Skeletal muscle cell (primary cell): ENCODE measurements around the gene SETBP1.

Experiments used
- DNase-seq: peaks from one replicate; pipeline ENCODE4 v3.0.0-alpha.2; 2010; ENCODE audit warnings: low read depth
- H3K4me3 ChIP-seq: 2 replicates; pipeline ENCODE4 v1.5.1; 2011; ENCODE audit warnings: low read depth, mild to moderate bottlenecking, control low read depth, low read length, moderate library complexity

Gene SETBP1

DNA sequence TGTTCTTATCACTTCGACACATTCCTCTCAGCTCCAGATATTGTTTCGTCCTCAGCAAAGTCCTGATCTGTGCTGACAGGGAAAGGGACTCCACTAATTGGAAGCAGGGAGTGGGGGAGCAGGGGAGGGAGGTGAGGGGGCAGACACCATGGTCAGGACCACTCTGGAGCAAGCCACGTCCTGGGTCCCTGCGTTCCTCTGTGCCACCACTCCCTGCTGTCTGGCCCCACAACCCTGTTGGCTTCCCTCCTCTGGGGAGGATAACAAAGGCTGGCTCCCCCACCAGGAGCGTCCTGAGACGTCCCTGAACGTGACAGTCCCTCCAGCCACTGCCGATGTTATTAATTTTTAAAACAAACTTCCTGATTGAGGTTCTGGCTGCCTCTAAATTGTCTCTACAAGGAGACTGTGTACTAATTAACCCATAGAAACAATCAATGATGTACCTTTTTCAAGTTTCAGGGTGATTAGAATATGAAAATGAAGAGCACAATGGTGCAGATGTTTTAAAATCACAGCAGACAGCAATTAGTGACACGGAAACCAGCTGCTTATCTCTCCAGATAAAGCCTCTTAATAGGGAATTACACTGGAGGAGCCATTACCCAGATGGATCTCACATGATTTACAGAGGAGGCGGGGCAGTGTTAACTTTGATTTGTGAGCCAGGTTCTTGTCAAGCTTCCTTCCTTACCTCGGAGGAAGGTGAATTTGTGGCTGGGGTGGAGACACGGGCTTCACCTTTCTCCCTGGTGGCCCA, 257.5 kb downstream of the SETBP1 start:
- DNase-seq: no peak

DNA sequence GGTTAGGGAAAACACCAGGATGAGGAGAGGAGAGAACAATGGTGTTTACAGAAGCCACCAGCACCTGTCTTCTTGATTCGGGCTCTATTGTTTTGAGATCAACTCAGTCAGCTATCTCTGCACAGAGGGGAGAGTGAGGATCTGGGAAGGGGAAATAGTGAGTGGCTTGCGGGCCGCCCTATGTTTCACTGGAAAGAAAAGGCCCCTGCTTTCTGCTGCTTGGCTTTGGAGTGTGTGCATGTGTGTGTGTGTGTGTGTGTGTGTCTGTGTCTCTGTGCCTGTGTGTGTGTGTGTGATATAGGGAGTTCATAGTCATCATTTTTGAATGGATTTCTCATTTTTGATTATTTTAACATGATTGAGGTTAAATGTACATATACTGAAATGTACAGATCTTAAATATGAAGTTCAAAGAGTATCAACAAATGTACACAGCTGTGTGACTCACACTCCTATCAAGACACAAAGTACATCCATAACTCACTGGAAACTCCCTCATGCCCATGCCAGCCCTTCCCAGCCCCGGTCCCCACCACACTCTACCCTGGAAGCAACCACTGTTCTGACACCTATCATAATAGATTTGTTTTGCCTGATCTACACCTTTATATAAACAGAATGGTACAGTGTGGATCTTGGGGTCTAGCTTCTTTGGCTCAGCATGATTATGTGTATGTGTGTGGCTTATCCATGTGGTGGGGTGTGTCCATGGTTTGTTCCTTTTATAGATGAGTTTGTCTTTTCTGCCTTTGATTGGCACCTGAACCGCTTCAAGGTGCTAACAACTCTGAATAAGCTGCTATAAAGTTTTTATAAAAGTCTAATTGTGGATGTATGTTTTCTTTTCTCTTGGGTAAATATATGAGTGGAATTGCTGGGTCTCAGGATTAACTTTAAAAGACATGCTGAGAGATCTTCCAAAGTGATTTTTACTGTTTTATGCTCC, 258.3 kb downstream of the SETBP1 start:
- H3K4me3 ChIP-seq: no peak overlapping the region
- DNase-seq: no peak

More for the DNA sequence above, 257.5 kb downstream of the SETBP1 start:
- no peak overlapping the region for H3K4me3 ChIP-seq

GRCh38 chr18:44941516-44941915, 260.8 kb downstream of the SETBP1 start:
- DNase-seq: no peak

DNA sequence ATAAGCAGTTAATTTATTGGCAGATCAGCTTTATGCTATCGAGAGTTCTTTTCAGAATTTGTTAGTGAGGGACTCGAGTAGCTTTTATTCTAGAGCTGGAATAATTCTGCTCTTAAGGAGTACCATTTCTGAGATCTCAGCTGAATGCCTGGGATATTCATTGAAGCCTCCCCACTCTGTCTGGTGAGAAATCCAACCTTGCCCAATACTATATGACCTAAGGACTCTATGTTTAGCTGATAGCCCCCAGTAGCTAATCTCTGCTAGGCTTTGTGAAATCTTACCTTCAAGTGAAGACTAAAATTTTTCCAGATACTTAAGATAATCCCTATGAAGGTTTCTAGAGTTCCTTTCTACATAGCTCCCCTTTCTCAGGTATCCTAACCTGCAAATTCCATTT, 261.4 kb downstream of the SETBP1 start:
- no peak for DNase-seq
- no peak overlapping the region for H3K4me3 ChIP-seq

More at GRCh38 chr18:44941516-44941915, 260.8 kb downstream of the SETBP1 start:
- no peak overlapping the region for H3K4me3 ChIP-seq

- no peak overlapping the region for H3K4me3 ChIP-seq
- DNase-seq: no peak
Observed at GRCh38 chr18:44943311-44943881, 262.7 kb downstream of the SETBP1 start.

GRCh38 chr18:44944461-44944860, 263.8 kb downstream of the SETBP1 start:
- no peak overlapping the region for H3K4me3 ChIP-seq
- DNase-seq: no peak

DNA sequence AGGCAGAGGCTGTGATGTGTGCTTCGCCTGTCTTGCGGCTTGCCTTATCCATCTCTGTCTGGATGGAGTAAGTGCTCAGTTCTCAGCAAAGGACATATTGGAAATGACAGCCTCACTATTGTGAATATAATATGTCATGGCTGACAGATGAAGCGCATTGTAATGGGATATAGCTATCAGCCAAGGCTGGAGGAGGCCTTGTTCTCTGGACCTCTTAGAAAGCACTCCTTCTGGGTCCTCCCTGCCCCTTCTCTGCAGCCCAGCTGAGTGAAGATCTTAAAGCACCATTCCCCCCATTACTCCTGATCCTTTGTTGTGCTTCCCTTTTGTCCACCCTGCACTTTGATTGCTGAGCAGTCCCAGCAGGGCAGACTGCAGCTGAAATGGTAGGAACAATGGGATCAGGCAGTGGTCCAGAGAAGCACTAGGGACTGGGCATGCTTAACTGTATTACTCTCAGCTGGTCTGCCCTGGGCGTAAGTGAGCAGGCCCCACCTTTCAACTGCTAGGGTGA, 265.3 kb downstream of the SETBP1 start:
- DNase-seq: no peak
- no peak overlapping the region for H3K4me3 ChIP-seq

GRCh38 chr18:44946529-44947113, 265.9 kb downstream of the SETBP1 start:
- no peak overlapping the region for H3K4me3 ChIP-seq
- no peak for DNase-seq

GRCh38 chr18:44949967-44950366, 269.3 kb downstream of the SETBP1 start:
- H3K4me3 ChIP-seq: no peak overlapping the region

GRCh38 chr18:44950685-44951195, 270.1 kb downstream of the SETBP1 start:
- no peak overlapping the region for H3K4me3 ChIP-seq
- no peak for DNase-seq

More at GRCh38 chr18:44949967-44950366, 269.3 kb downstream of the SETBP1 start:
- DNase-seq: no peak

GRCh38 chr18:44951748-44952147, 271.1 kb downstream of the SETBP1 start:
- no peak overlapping the region for H3K4me3 ChIP-seq

GRCh38 chr18:44954257-44954656, 273.6 kb downstream of the SETBP1 start:
- no peak for DNase-seq
- no peak overlapping the region for H3K4me3 ChIP-seq

More at GRCh38 chr18:44951748-44952147, 271.1 kb downstream of the SETBP1 start:
- DNase-seq: no peak

GRCh38 chr18:44955825-44956224, 275.1 kb downstream of the SETBP1 start:
- no peak for DNase-seq
- no peak overlapping the region for H3K4me3 ChIP-seq

DNA sequence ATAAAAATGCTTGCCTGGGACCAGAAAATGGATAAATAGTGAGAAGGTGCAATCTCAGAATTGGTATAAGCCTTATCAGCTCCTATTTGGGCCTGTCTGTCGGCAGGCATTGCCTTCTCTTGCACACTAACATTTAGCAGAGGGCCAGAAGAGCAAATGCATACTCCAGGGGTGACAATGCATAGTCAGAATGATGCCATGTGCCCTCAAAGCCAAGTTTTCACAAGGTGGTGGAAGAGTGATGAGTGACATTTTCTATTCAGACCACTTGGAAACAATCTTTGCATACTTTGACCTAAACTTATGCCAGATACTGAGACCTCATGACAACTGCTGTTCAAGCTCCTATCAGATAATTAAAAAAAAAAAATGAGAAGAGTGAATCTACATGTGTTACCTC, 276.3 kb downstream of the SETBP1 start:
- no peak for DNase-seq
- no peak overlapping the region for H3K4me3 ChIP-seq

DNA sequence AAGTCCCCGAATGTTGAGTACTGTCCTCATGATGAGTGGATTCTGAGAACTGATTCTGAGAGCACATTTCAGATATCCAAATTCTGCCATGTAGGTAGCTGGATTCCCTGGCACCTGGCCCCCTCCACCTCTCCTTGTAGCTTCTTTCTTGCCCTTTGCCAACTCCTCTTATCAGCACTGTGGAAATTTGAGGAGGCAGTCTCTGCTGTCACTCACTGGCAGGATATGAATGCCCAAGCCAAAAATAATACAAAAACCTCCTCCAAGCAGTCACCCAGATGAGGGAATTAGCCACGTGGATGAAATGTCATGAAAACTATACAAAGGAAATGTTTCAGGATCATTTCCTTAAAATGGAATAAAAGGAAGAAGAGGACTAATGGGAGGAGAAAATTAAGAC, 276.8 kb downstream of the SETBP1 start:
- no peak overlapping the region for H3K4me3 ChIP-seq

DNA sequence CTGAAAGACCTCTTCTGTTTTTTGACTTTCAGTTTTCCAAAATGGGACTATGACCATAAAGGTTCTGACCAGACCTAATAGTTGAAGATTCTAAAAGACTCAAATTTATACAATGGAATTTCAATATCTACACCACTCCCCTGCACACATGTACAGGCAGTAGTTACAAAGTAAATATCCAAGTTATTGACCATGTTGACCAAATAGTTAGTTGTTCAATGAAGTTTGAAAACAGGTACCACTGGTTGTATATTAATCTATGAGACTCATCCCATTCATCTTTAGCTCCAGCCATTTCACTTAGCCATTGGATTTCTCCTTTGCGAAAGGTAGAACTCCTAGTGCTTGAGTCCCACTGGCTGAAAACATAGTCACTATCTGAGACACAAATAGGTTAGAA, 277.4 kb downstream of the SETBP1 start:
- no peak for DNase-seq
- H3K4me3 ChIP-seq: no peak overlapping the region

More for the DNA sequence above, 276.8 kb downstream of the SETBP1 start:
- no peak for DNase-seq

GRCh38 chr18:44958455-44958854, 277.8 kb downstream of the SETBP1 start:
- no peak overlapping the region for H3K4me3 ChIP-seq
- no peak for DNase-seq

- no peak for DNase-seq
- H3K4me3 ChIP-seq: no peak overlapping the region
Observed at GRCh38 chr18:44959013-44959412, 278.3 kb downstream of the SETBP1 start.

GRCh38 chr18:44960580-44960979, 279.9 kb downstream of the SETBP1 start:
- no peak overlapping the region for H3K4me3 ChIP-seq
- DNase-seq: no peak
